Thyroid gland (tissue), 4 donors: ENCODE results near the gene CCDC149.

Experiments used
- CTCF ChIP-seq, 6 experiments: fragments of 200-600 bp in 3 of 6; fragments of 450-650 bp in 3 of 6; sonication (generic) in 3 of 6; IDR thresholded peaks; one replicate each; pipeline ENCODE4 v1.5.1; 2016 to 2019; ENCODE audit warnings: antibody characterized with exemption in 6 of 6, mild to moderate bottlenecking in 2 of 6, inconsistent platforms in 1 of 6, moderate library complexity in 1 of 6
- POLR2A ChIP-seq, 2 donors: fragments of 450-650 bp; IDR thresholded peaks; one replicate each; pipeline ENCODE4 v1.6.1; 2017; ENCODE audit warnings: antibody characterized with exemption in 2 of 2, mild to moderate bottlenecking in 2 of 2, moderate library complexity in 1 of 2

- no peak for TF ChIP-seq CTCF (IDR thresholded peaks at IDR 0.05)
- TF ChIP-seq POLR2A (IDR thresholded peaks at IDR 0.05) = no peak
These were observed 15.9 kb downstream of the CCDC149 start for GRCh38 chr4:24896977-24897376.
